Measurements from ENCODE around the gene DCAF16. TPM values are rescaled to one million over a fixed set of nuclear protein-coding genes. Genes with fewer than 3 reads are reported as not detected.
A peak's percentile ranks its signal among the peaks of the same experiment; 100 is the strongest.

DCAF16 gene
- total and polyA plus RNA-seq, 10 donors = 9.2 to 41.7 (median 26.1) TPM

GRCh38 chr4:17786567-17786966 lies 24.0 kb downstream of the DCAF16 start:
- intact Hi-C loops (cut with DNase I; ENCODE audit: low total_unique reads) = no loop called here
- Histone ChIP-seq H3K27me3 (replicated peaks in 1 of 7) (peaks cover 0 to 12% (median 7%) of the 10 kb centered on the region in 7 donors), H3K36me3 (peaks cover 0 to 8% (median 4%) of the 10 kb centered on the region in 6 donors), H3K9me3 (peaks cover 0 to 4% (median 0%) of the 10 kb centered on the region in 8 donors), H3K4me1 (peaks cover 0 to 14% (median 3%) of the 10 kb centered on the region in 6 donors), H3K27ac (no peak overlapping the region), H3K4me3 (no peak overlapping the region)
- TF ChIP-seq CTCF (IDR thresholded peaks at IDR 0.05 in 8 of 11, conservative IDR thresholded peaks at IDR 0.05 in 3 of 11) = no peak
- TF ChIP-seq POLR2AphosphoS5 (IDR thresholded peaks at IDR 0.05) = no peak
- no peak for TF ChIP-seq POLR2A (IDR thresholded peaks at IDR 0.05)
- WGBS, 5 donors = 20 to 33% (median 27%) methylated on average over 5 of the region's 5 CpGs
- DNase-seq = no peak

GRCh38 chr4:17785858-17786257 lies 24.7 kb downstream of the DCAF16 start:
- H3K27ac ChIP-seq = no peak overlapping the region
- WGBS, 5 donors = 72 to 88% (median 81%) methylated on average over 5 of the region's 5 CpGs
- H3K4me1 ChIP-seq = peaks cover 0 to 21% (median 11%) of the 10 kb centered on the region in 6 donors
- TF ChIP-seq CTCF (IDR thresholded peaks at IDR 0.05 in 8 of 11, conservative IDR thresholded peaks at IDR 0.05 in 3 of 11) = no peak
- no peak for TF ChIP-seq POLR2AphosphoS5 (IDR thresholded peaks at IDR 0.05)
- no peak for TF ChIP-seq POLR2A (IDR thresholded peaks at IDR 0.05)
- no peaks in the 10 kb centered on the region for H3K9me3 ChIP-seq
- H3K36me3 ChIP-seq = peaks cover 0 to 4% (median 0%) of the 10 kb centered on the region in 6 donors
- H3K27me3 ChIP-seq (replicated peaks in 1 of 7) = peaks cover 0 to 19% (median 14%) of the 10 kb centered on the region in 7 donors
- DNase-seq = no peak
- intact Hi-C loops (cut with DNase I; ENCODE audit: low total_unique reads) = no loop called here
- H3K4me3 ChIP-seq = no peak overlapping the region

GRCh38 chr4:17781300-17782287 lies 29.0 kb downstream of the DCAF16 start, which contains the start of gene FAM184B:
TSS of gene FAM184B (minus strand) at chr4:17781621. CDS start at chr4:17781299, 322 bp downstream.
- Histone ChIP-seq H3K36me3 (no peaks in the 10 kb centered on the region), H3K27me3 (replicated peaks in 1 of 7) (peaks cover 0 to 46% (median 32%) of the 10 kb centered on the region in 7 donors), H3K27ac (no peak within 1 kb of the TSS), H3K9me3 (no peaks in the 10 kb centered on the region), H3K4me3 (peak within 1 kb of the TSS in 7 of 8 donors; percentile 10 to 61 (median 31)), H3K4me1 (peaks cover 0 to 24% (median 13%) of the 10 kb centered on the region in 6 donors)
- TF ChIP-seq POLR2A (IDR thresholded peaks at IDR 0.05) = no peak
- TF ChIP-seq POLR2AphosphoS5 (IDR thresholded peaks at IDR 0.05) = peak in 1 of 3 donors; percentile 21
- no peak for TF ChIP-seq CTCF (IDR thresholded peaks at IDR 0.05 in 8 of 11, conservative IDR thresholded peaks at IDR 0.05 in 3 of 11)
- intact Hi-C loops (cut with DNase I; ENCODE audit: low total_unique reads) = no loop called here
- DNase-seq = peak; percentile 74
- 6 to 9% (median 7%) methylated on average over 68 to 82 of the region's 82 CpGs for WGBS, 5 donors
